ENCODE data around the gene DCBLD2.
A peak's percentile ranks its signal among the peaks of the same experiment; 100 is the strongest.

The DCBLD2 gene, protein sequence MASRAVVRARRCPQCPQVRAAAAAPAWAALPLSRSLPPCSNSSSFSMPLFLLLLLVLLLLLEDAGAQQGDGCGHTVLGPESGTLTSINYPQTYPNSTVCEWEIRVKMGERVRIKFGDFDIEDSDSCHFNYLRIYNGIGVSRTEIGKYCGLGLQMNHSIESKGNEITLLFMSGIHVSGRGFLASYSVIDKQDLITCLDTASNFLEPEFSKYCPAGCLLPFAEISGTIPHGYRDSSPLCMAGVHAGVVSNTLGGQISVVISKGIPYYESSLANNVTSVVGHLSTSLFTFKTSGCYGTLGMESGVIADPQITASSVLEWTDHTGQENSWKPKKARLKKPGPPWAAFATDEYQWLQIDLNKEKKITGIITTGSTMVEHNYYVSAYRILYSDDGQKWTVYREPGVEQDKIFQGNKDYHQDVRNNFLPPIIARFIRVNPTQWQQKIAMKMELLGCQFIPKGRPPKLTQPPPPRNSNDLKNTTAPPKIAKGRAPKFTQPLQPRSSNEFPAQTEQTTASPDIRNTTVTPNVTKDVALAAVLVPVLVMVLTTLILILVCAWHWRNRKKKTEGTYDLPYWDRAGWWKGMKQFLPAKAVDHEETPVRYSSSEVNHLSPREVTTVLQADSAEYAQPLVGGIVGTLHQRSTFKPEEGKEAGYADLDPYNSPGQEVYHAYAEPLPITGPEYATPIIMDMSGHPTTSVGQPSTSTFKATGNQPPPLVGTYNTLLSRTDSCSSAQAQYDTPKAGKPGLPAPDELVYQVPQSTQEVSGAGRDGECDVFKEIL

GRCh38 chr3:98901392-98902350 is at the start of gene DCBLD2:
Gene DCBLD2, minus strand, starts transcription at chr3:98901695. Its CDS starts 369 bp downstream, at chr3:98901326.
- peak; percentile 98 for DNase-seq

- DNase-seq, result no peak
Observed at GRCh38 chr3:98945666-98946065, 44.2 kb upstream of the DCBLD2 start.

DNA sequence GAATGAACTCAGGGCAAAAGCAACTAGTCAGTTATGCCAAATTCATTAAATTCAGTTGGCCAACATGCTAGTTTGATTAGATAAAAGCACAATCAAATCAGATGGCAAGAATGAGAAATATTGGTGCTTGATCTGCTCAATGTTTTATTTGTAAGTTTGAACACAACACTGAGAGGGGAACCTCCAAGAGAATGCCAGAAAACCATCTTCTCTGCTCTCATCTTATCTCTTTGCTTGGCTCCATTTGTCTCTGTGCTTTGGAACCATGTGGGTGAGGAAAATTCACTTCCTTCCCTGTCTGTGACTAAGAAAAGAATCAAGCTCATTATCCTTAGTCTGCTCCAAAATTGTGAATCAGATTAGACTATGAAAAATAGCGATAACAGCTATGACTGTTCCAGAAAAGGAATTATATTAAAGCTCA is 43.6 kb upstream of the DCBLD2 start:
- no peak for DNase-seq

DNA sequence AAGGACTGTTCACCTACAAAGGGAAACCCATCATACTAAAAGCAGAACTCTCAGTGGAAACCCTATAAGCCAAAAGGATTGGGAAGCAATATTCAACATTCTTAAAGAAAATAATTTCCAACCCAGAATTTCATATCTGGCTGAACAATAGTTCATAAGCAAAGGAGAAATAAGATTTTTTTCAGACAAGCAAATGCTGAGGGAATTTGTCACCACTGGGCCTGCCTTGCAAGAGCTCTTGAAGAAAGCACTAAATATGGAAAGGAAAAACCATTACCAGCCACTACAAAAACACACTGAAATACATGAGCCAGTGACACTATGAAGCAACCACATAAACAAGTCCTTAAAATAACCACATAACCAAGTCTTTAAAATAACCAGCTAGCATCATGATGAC is 28.9 kb upstream of the DCBLD2 start:
- peak; percentile 6 for DNase-seq

DNA sequence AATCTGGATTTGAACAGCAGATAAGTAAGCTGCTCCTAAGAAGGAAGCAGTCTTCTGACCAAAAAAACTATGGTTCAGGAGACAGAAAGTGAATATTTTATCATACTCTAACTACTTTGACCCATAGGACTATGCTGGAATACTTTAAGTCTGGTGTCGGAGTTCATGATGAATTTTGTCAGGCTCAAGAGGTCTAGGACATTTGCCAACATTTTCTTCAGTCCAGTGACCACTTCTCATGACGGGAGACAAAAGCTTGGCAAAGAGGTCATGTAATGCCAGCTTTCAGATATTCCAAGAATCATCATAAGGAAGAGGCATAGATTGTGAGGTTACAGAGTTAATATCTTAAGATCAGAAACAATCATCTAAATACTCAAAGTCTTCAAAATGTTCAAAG is 20.5 kb upstream of the DCBLD2 start:
- DNase-seq, result no peak

DNA sequence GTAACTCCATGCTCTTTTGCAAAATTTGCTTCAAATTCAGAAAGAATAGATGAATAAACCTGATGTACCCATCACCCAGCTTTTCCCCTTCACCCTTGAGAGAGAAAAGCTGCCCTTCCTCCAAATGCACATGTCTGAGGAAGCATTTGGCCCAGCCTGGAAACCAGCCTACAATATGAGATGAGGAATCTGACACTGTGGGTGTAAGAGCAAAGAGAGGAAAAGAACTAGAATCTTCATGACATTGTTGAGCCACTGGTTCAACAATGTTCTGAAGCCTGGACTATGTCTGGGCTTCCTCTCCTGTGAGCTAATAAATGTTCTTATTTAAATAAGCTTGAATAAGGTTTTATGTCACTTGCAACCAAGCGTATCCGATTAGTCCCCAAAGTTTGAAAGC is 18.7 kb upstream of the DCBLD2 start:
- DNase-seq, result no peak

GRCh38 chr3:98918586-98918985 is 17.1 kb upstream of the DCBLD2 start:
- DNase-seq, result no peak

GRCh38 chr3:98917608-98918007 is 16.1 kb upstream of the DCBLD2 start:
- DNase-seq, result no peak

- DNase-seq, result no peak
Observed at GRCh38 chr3:98914210-98915080, 12.9 kb upstream of the DCBLD2 start.

DNA sequence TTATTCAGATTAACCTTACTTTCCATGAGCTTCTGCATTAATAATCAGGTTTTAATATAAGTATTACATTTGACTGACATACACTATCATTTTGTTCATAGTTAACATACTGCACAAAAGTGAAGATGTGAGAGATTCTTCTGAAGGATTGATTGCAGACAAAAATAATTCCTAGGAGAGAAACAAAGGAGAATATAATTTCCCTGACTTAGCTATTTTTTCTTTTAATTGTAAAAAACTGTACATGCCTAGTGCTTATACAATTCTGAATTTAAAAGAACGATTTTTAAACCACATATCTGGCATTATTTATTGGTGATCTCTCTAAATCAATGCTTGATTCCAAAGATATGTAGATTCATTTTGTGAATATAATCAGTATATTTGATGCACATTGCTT is 11.0 kb upstream of the DCBLD2 start:
- no peak for DNase-seq

GRCh38 chr3:98906230-98906629 is 4.7 kb upstream of the DCBLD2 start:
- no peak for DNase-seq

GRCh38 chr3:98903705-98904481 is 2.4 kb upstream of the DCBLD2 start:
- DNase-seq, result no peak

DNA sequence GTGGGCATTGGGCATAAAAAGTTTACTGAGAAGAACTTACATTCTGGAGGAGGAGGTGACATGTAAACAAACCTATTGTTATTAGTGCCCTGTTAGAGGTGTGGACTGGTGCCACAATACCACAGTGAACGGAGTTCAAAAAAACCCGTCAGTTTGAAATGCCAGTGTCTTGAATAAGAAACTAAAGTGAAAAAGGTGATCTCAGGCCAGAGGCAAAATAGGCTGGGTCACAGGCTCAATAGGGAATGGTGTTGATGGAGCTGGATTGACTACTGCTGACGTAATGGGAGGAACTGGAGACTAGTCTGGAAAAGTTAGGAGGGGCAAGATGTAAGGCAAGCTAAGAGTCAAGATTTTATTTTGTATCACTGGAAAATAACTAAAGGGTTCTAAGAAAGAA is 1.6 kb upstream of the DCBLD2 start:
- no peak for DNase-seq

DNA sequence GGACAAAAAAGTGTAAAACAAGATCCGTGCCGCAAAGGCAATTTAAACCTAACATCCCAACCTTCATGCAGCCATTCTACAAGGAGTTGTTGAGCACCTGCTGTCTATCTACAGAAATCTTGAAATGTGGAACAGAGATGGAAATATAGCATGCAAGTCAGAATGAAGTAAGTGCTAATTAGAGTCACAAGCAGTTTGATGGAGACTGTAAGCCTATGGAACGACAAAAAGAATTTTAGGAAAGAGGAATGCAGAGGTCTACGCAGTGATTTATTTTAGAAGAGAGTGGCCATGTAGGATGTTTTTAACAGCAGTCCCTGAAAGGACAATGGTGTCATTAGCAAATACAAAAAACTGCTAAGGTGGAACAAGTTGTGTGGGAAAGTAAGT is 851 bp upstream of the DCBLD2 start:
- DNase-seq, result peak; percentile 54

GRCh38 chr3:98901119-98901391 is 440 bp downstream of the DCBLD2 start:
- DNase-seq, result peak; percentile 63

- DNase-seq, result peak; percentile 51
Observed at GRCh38 chr3:98900265-98901118, 1.0 kb downstream of the DCBLD2 start.

GRCh38 chr3:98897701-98898100 is 3.8 kb downstream of the DCBLD2 start:
- no peak for DNase-seq

DNA sequence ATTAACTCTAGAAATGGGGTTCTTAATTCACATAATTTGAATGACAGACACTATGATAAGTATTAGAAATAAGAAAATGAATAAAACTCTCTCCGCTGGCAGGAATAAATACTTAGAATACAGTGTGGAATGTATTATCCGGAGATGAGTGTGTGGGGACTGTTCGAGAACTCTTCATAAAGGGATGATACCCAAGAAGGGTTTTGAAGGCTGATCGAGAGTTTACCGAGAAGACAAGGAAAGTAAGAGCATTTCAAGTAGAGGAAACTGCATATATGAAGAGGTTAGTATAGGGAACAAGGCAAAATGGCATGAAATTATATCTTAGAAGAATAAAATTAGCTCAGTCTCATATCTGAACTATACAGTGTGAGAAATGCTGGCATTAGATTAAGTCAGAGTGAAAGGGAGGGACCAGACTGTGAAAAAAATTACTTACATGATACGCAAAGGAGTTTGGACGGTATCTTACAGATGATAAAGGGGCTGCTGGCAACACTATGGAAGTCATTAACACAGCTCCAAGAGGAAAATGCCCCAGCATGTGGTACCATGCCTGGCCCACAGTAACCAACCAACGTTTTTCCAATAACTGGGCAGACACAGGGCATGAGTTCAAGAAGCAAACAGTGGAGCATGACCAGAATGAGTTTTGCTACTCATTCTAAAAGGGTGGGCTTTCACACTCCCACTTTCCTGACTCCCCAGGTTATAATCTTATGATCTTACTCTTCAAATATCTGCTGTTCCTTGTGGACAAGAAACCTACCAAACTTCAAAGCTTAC is 6.5 kb downstream of the DCBLD2 start:
- DNase-seq, result no peak

- peak; percentile 66 for DNase-seq
Observed at GRCh38 chr3:98893740-98894139, 7.8 kb downstream of the DCBLD2 start.

GRCh38 chr3:98892263-98892662 is 9.2 kb downstream of the DCBLD2 start:
- DNase-seq, result no peak
